Neural progenitor cell (in vitro differentiated cells): Measurements from ENCODE around the gene TSSC4.

Experiments
- CTCF ChIP-seq: fragments of 200-600 bp; sonication (generic); IDR thresholded peaks from 2 replicates; pipeline ENCODE4 v1.5.1; 2017; ENCODE audit warnings: antibody characterized with exemption, mild to moderate bottlenecking
- EZH2 ChIP-seq: fragments of 200-600 bp; sonication (generic); IDR thresholded peaks from 2 replicates; pipeline ENCODE4 v1.6.1; 2017; ENCODE audit warnings: antibody characterized with exemption, mild to moderate bottlenecking, moderate library complexity
- EZH2phosphoT487 ChIP-seq: fragments of 200-600 bp; sonication (generic); IDR thresholded peaks from 2 replicates; pipeline ENCODE4 v1.6.1; 2017; ENCODE audit warnings: antibody characterized with exemption

- TF ChIP-seq CTCF (no peak), EZH2phosphoT487 (no peak), EZH2 (no peak)
Observed at GRCh38 chr11:2359557-2359956, 41.0 kb upstream of the TSSC4 start.
